ENCODE results near the gene PRKG1. TPM values are rescaled to one million over a fixed set of nuclear protein-coding genes. Genes with fewer than 3 reads are reported as not detected.

The PRKG1 gene
- total and polyA plus RNA-seq, 2 of the 4 experiments (the other 2 are of a cell fraction): 3.5 to 18.3 TPM

- Histone ChIP-seq H3K36me3 (ENCODE audit: control insufficient read depth, insufficient read depth, low read length) (no peaks in the 10 kb centered on the region), H4K91ac (ENCODE audit: insufficient read depth, low read depth, low read length) (no peak overlapping the region), H4K8ac (ENCODE audit: low read depth in 2 of 2, low read length in 2 of 2) (no peak overlapping the region), H3K4me2 (ENCODE audit: low read depth, low read length) (no peak overlapping the region), H2AK9ac (replicated peaks; ENCODE audit: low read depth, low read length, poor library complexity) (no peak overlapping the region), H3K9me1 (ENCODE audit: insufficient read depth, low read length) (no peaks in the 10 kb centered on the region), H3K79me1 (ENCODE audit: low read depth in 1 of 2, low read length in 2 of 2) (no peaks in the 10 kb centered on the region; a peak in 1 of 4 replicates), H2BK120ac (ENCODE audit: low read depth, low read length) (no peak overlapping the region), H3K4me3 (ENCODE audit: insufficient read depth, low read depth, low read length) (no peak overlapping the region), H3K9ac (ENCODE audit: low read depth, low read length) (no peak overlapping the region), H3K56ac (ENCODE audit: extremely low read depth, insufficient read depth, low read length) (no peak overlapping the region), H3K23ac (ENCODE audit: low read depth, low read length) (no peak overlapping the region), H4K20me1 (ENCODE audit: insufficient read depth, low read length) (no peaks in the 10 kb centered on the region; the same call in 1 of the 2 replicates), H3K14ac (replicated peaks; ENCODE audit: low read depth, low read length) (no peak overlapping the region), H3K9me3 (ENCODE audit: control insufficient read depth, insufficient read depth, low read length) (peaks cover 2% of the 10 kb centered on the region; the same call in 1 of the 2 replicates), H2BK15ac (ENCODE audit: low read depth, low read length) (no peak overlapping the region), H3K18ac (ENCODE audit: low read depth, low read length) (no peak overlapping the region), H2BK20ac (ENCODE audit: low read depth, low read length) (no peak overlapping the region), H3K4me1 (ENCODE audit: control insufficient read depth, insufficient read depth, low read length) (peaks cover 7% of the 10 kb centered on the region), H4K5ac (ENCODE audit: low read depth, low read length) (no peak overlapping the region), H3K27me3 (ENCODE audit: control insufficient read depth, insufficient read depth, low read length) (no peaks in the 10 kb centered on the region), H3K27ac (ENCODE audit: insufficient read depth, low read length) (no peak overlapping the region), H2BK5ac (ENCODE audit: low read depth, low read length, poor library complexity, severe bottlenecking) (no peak overlapping the region), H3K4ac (ENCODE audit: low read depth, low read length) (no peak overlapping the region), H2AFZ (replicated peaks; ENCODE audit: low read length, poor library complexity) (no peak overlapping the region), H2AK5ac (ENCODE audit: low read depth, low read length) (no peak overlapping the region)
- intact Hi-C loops (cut with micrococcal nuclease) (no loop called here), dilution Hi-C loops (cut with HindIII; ENCODE audit: low sequenced_read_pairs, unreplicated experiment) (no loop called here), in situ Hi-C loops (cut with MboI; ENCODE audit: low sequenced_read_pairs) (no loop called here)
- WGBS, 2 experiments (ENCODE audit: extremely low coverage in 2 of 2, insufficient read length in 1 of 2): no CpG with 5 or more reads among the region's 3 CpGs
- CTCF ChIA-PET: interaction anchor here (0.6 kb wide), 1 partner anchor 53 kb away, joined by 3 read pairs; no protein-coding TSS in a partner anchor
- POLR2A ChIA-PET (ENCODE audit: unreplicated experiment): no interaction called here
- TF ChIP-seq CHD1 (IDR thresholded peaks at IDR 0.05; ENCODE audit: low read depth, low read length) (no peak), BHLHE40 (IDR thresholded peaks at IDR 0.05; ENCODE audit: low read depth, low read length) (no peak), MAZ (IDR thresholded peaks at IDR 0.05; ENCODE audit: borderline replicate concordance, low read depth, low read length) (no peak), POLR2A (IDR thresholded peaks at IDR 0.05; ENCODE audit: low read depth, low read length) (no peak), USF2 (IDR thresholded peaks at IDR 0.05; ENCODE audit: low read depth, low read length) (no peak), SMC3 (IDR thresholded peaks at IDR 0.05; ENCODE audit: low read depth, low read length) (no peak), RFX5 (IDR thresholded peaks at IDR 0.05; ENCODE audit: low read depth, low read length) (no peak), FOS (IDR thresholded peaks at IDR 0.05; ENCODE audit: low read depth, low read length) (no peak), NFE2L2 (IDR thresholded peaks at IDR 0.05; ENCODE audit: low read depth, low read length) (no peak), CTCF (conservative IDR thresholded peaks at IDR 0.05; ENCODE audit: low read depth, low read length) (no peak), MAFK (IDR thresholded peaks at IDR 0.05; ENCODE audit: low read depth, low read length) (no peak), CEBPB (IDR thresholded peaks at IDR 0.05; ENCODE audit: low read depth, low read length) (no peak), RCOR1 (IDR thresholded peaks at IDR 0.05; ENCODE audit: insufficient replicate concordance, low read length) (no peak), ELK1 (IDR thresholded peaks at IDR 0.05; ENCODE audit: borderline replicate concordance, low read depth, low read length) (no peak), RAD21 (IDR thresholded peaks at IDR 0.05; ENCODE audit: low read length) (no peak), MXI1 (IDR thresholded peaks at IDR 0.05; ENCODE audit: borderline replicate concordance, low read depth, low read length) (no peak)
- DNase-seq (peak; percentile 23), ATAC-seq (ENCODE audit: low read depth) (no peak)
- no TSS peak for BruUV-seq (replicated peaks)
Observed at GRCh38 chr10:51767103-51767763, 692.9 kb downstream of the PRKG1 start.
